PC-3 (cell line): ENCODE measurements around the gene ZNF530.

Source experiments
- EZH2 ChIP-seq: fragments of 300-600 bp; sonication (generic); IDR thresholded peaks from one replicate; pipeline ENCODE4 v1.6.1; 2017; ENCODE audit warnings: antibody characterized with exemption, mild to moderate bottlenecking, low read length; ENCODE audit not compliant: unreplicated experiment
- TF ChIP-seq, protein P1 (sequence below): fragments of 300-600 bp; sonication (generic); conservative IDR thresholded peaks from 2 replicates; pipeline ENCODE4 v1.5.1; 2017; ENCODE audit warnings: antibody characterized with exemption, low read depth, mild to moderate bottlenecking, low read length

DNA sequence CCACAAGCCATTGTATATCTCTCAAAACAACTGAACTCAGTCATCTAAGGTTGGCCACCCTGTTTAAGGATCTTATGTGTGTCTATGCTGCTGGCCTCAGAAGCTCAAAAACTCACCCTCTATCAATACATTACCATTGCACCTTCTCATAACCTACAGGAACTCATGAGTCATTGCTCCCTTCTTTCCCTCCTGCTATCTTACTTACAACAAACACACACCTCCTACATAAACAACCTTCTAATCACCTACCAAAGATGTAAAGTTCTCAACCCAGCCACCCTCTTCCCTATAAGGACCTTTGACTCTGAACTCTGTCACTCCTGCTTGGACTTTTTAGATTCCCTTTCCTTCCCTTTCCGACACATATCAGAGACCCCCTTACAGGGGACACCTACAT lies 55.8 kb downstream of the ZNF530 start:
- TF ChIP-seq, protein P1, sequence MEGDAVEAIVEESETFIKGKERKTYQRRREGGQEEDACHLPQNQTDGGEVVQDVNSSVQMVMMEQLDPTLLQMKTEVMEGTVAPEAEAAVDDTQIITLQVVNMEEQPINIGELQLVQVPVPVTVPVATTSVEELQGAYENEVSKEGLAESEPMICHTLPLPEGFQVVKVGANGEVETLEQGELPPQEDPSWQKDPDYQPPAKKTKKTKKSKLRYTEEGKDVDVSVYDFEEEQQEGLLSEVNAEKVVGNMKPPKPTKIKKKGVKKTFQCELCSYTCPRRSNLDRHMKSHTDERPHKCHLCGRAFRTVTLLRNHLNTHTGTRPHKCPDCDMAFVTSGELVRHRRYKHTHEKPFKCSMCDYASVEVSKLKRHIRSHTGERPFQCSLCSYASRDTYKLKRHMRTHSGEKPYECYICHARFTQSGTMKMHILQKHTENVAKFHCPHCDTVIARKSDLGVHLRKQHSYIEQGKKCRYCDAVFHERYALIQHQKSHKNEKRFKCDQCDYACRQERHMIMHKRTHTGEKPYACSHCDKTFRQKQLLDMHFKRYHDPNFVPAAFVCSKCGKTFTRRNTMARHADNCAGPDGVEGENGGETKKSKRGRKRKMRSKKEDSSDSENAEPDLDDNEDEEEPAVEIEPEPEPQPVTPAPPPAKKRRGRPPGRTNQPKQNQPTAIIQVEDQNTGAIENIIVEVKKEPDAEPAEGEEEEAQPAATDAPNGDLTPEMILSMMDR, result no peak
- no peak for TF ChIP-seq EZH2
